ENCODE measurements around the gene CASP10.

Gene CASP10

GRCh38 chr2:201263779-201264178 is 80.8 kb downstream of the CASP10 start:
- peak; percentile 46 for DNase-seq

- DNase-seq = no peak
Measured at GRCh38 chr2:201264472-201265173, 81.7 kb downstream of the CASP10 start.

GRCh38 chr2:201266629-201267028 is 83.7 kb downstream of the CASP10 start:
- DNase-seq = no peak

GRCh38 chr2:201267278-201268030 is 84.5 kb downstream of the CASP10 start:
- DNase-seq = no peak

GRCh38 chr2:201269764-201270163 is 86.8 kb downstream of the CASP10 start:
- DNase-seq = no peak

GRCh38 chr2:201270293-201271001 is 87.5 kb downstream of the CASP10 start:
- no peak for DNase-seq

GRCh38 chr2:201271917-201272316 is 89.0 kb downstream of the CASP10 start:
- no peak for DNase-seq

- no peak for DNase-seq
Measured at GRCh38 chr2:201273330-201273983, 90.5 kb downstream of the CASP10 start.

- no peak for DNase-seq
Measured at GRCh38 chr2:201275069-201275468, 92.1 kb downstream of the CASP10 start.

GRCh38 chr2:201275990-201276389 is 93.0 kb downstream of the CASP10 start:
- no peak for DNase-seq

- DNase-seq = no peak
Measured at GRCh38 chr2:201276511-201276910, 93.6 kb downstream of the CASP10 start.

Measured in activated CD4-positive, alpha-beta T cell treated with anti-CD3 and anti-CD28 coated beads, Interleukin-2, Interleukin-6, amounts not matched to agents 100 ng/mL and 50 ng/mL, durations not matched to agents 16 hours and 8 hours (primary cell).